Vein endothelial cell (primary cell): ENCODE measurements around the gene OXA1L. TPM values are rescaled to one million over a fixed set of nuclear protein-coding genes. Genes with fewer than 3 reads are reported as not detected.

Source experiments
- small RNA-seq: library from RNA; depleted of rRNA; stranded (forward); fragments of <200 nt; gene quantifications from one replicate; pipeline ENCODE3, GENCODE V24; 2012
- total RNA-seq: library from RNA; depleted of rRNA; stranded (reverse); fragments of >200 nt; gene quantifications from 2 replicates; pipeline ENCODE4 v1.2.3, GENCODE V29; 2012

OXA1L gene
- 84.1 and 96.4 TPM in 2 replicates for total RNA-seq

GRCh38 chr14:22766457-22767322 is at the start of gene OXA1L:
Gene OXA1L (plus strand): TSS chr14:22766688. CDS start chr14:22766702, 14 bp downstream.

GRCh38 chr14:22814941-22815713 is 48.6 kb downstream of the OXA1L start, which contains the start of gene SLC7A7:
Gene SLC7A7 (minus strand): TSS chr14:22815435. CDS start chr14:22813398, 2,037 bp downstream.

Small RNA genes within 50 kb of the gene (small RNA-seq; reads per million reads assigned to genes)
- gene RF00588, result not detected

Other genes starting within 250 kb of the OXA1L start
- 416 and 457 TPM in 2 replicates for gene DAD1, start 177.5 kb upstream of the OXA1L start, total RNA-seq
- gene ABHD4, start 168.4 kb upstream of the OXA1L start, total RNA-seq, result 9.8 and 14.6 TPM in 2 replicates
- gene OR6J1, start 122.3 kb upstream of the OXA1L start, total RNA-seq, result not detected in 2 replicates
- gene SLC7A7, start 48.7 kb downstream of the OXA1L start, total RNA-seq, result 6.9 and 11.4 TPM in 2 replicates
- gene MRPL52, start 63.2 kb downstream of the OXA1L start, total RNA-seq, result 40.8 and 120 TPM in 2 replicates
- gene MMP14, start 69.9 kb downstream of the OXA1L start, total RNA-seq, result 268 and 400 TPM in 2 replicates
- gene LRP10, start 105.1 kb downstream of the OXA1L start, total RNA-seq, result 116 and 127 TPM in 2 replicates
- gene REM2, start 116.5 kb downstream of the OXA1L start, total RNA-seq, result not detected in 2 replicates
- 61.1 and 90.1 TPM in 2 replicates for gene RBM23, start 152.5 kb downstream of the OXA1L start, total RNA-seq
- 59.2 and 61.7 TPM in 2 replicates for gene PRMT5, start 162.7 kb downstream of the OXA1L start, total RNA-seq
- gene HAUS4, start 190.4 kb downstream of the OXA1L start, total RNA-seq, result 46.7 and 60.8 TPM in 2 replicates
- gene AJUBA, start 215.9 kb downstream of the OXA1L start, total RNA-seq, result 54.9 and 71.9 TPM in 2 replicates
- 5.8 and 6.2 TPM in 2 replicates for gene C14orf93, start 243.5 kb downstream of the OXA1L start, total RNA-seq